K562 (cell line): ENCODE results near the gene SCARF2. TPM values are rescaled to one million over a fixed set of nuclear protein-coding genes. Genes with fewer than 3 reads are reported as not detected.

Experiments
- ARID1B ChIP-seq: fragments of 450-650 bp; IDR thresholded peaks from 2 replicates; pipeline ENCODE4 v1.6.1; 2016; ENCODE audit warnings: antibody characterized with exemption, mild to moderate bottlenecking, inconsistent platforms
- CREB1 ChIP-seq, 2 experiments: sonication (generic) in 1 of 2; formaldehyde crosslinking in 1 of 2; IDR thresholded peaks; 2 replicates each; pipeline versions ENCODE4 v1.6.1 to v1.8.0; 2012 to 2022; ENCODE audit warnings: inconsistent platforms in 1 of 2, mild to moderate bottlenecking in 1 of 2, missing genetic modification reagents in 1 of 2, moderate library complexity in 1 of 2
- CREB3L1 ChIP-seq: fragments of 450-650 bp; IDR thresholded peaks from 2 replicates; pipeline ENCODE4 v1.6.1; 2014; ENCODE audit warnings: low read depth, mild to moderate bottlenecking, moderate library complexity, borderline replicate concordance
- CXXC5 ChIP-seq: fragments of 250-450 bp; sonication (Bioruptor Pico); IDR thresholded peaks from 2 replicates; pipeline ENCODE4 v1.8.0; 2022; ENCODE audit warnings: inconsistent platforms, mild to moderate bottlenecking, moderate library complexity
- EGR1 ChIP-seq: fragments of 450-650 bp; conservative IDR thresholded peaks from 2 replicates; pipeline ENCODE4 v1.6.1; 2017; ENCODE audit warnings: mild to moderate bottlenecking
- EP300 ChIP-seq: IDR thresholded peaks from 2 replicates; pipeline ENCODE4 v1.6.1; 2012; ENCODE audit warnings: low read length, improper control_type of control experiment
- ERF ChIP-seq: fragments of 450-650 bp; formaldehyde crosslinking; IDR thresholded peaks from 2 replicates; pipeline ENCODE4 v1.4.0; 2020; ENCODE audit warnings: mild to moderate bottlenecking, mixed read lengths
- HBP1 ChIP-seq: fragments of 450-650 bp; formaldehyde crosslinking; IDR thresholded peaks from 2 replicates; pipeline ENCODE4 v1.4.0; 2022; ENCODE audit warnings: missing genetic modification characterization
- MCM2 ChIP-seq: fragments of 450-650 bp; IDR thresholded peaks from 2 replicates; pipeline ENCODE4 v1.6.1; 2017; ENCODE audit warnings: low read depth, mild to moderate bottlenecking
- MLLT1 ChIP-seq, 2 experiments: fragments of 450-650 bp; IDR thresholded peaks; 2 replicates each; pipeline ENCODE4 v1.6.1; 2016
- NONO ChIP-seq, 2 experiments: fragments of 200-400 bp in 1 of 2; fragments of 450-650 bp in 1 of 2; formaldehyde crosslinking in 1 of 2; IDR thresholded peaks; 2 replicates each; pipeline ENCODE4 v1.6.1; 2017; ENCODE audit warnings: low read depth in 2 of 2, mild to moderate bottlenecking in 2 of 2, moderate library complexity in 2 of 2, low read length in 1 of 2
- NR2C2 ChIP-seq, 2 experiments: fragments of 200-800 bp in 1 of 2; sonication (Bioruptor generic) in 1 of 2; sonication (generic) in 1 of 2; formaldehyde crosslinking in 1 of 2; IDR thresholded peaks; 2 replicates each; pipeline versions ENCODE4 v1.6.1 to v1.8.0; 2016 to 2022; ENCODE audit warnings: mild to moderate bottlenecking in 1 of 2, missing compliant biosample characterization in 1 of 2, missing genetic modification characterization in 1 of 2, missing genetic modification reagents in 1 of 2
- NR3C1 ChIP-seq: sonication (generic); formaldehyde crosslinking; IDR thresholded peaks from 2 replicates; pipeline ENCODE4 v1.8.1; 2022; ENCODE audit warnings: missing genetic modification reagents
- THRB ChIP-seq: fragments of 450-650 bp; formaldehyde crosslinking; conservative IDR thresholded peaks from 2 replicates; pipeline ENCODE4 v1.4.0; 2022; ENCODE audit warnings: mild to moderate bottlenecking, missing genetic modification characterization
- U2AF1 ChIP-seq: fragments of 200-400 bp; formaldehyde crosslinking; optimal IDR thresholded peaks from 2 replicates; pipeline ENCODE3; 2017; ENCODE audit warnings: mild to moderate bottlenecking, low read depth, low read length, moderate library complexity
- U2AF2 ChIP-seq: fragments of 200-400 bp; formaldehyde crosslinking; optimal IDR thresholded peaks from 2 replicates; pipeline ENCODE3; 2017; ENCODE audit warnings: low read depth, mild to moderate bottlenecking, low read length
- XRCC3 ChIP-seq: fragments of 450-650 bp; IDR thresholded peaks from 2 replicates; pipeline ENCODE4 v1.6.1; 2017; ENCODE audit warnings: mild to moderate bottlenecking, moderate library complexity
- ZNF445 ChIP-seq: fragments of 250-450 bp; sonication (Bioruptor Pico); IDR thresholded peaks from 2 replicates; pipeline ENCODE4 v1.4.0; 2020; ENCODE audit warnings: low read depth, mild to moderate bottlenecking, moderate library complexity
- ZNF586 ChIP-seq: fragments of 450-650 bp; formaldehyde crosslinking; conservative IDR thresholded peaks from 2 replicates; pipeline ENCODE4 v1.4.0; 2020; ENCODE audit warnings: mild to moderate bottlenecking, moderate library complexity
- ZNF785 ChIP-seq: fragments of 250-450 bp; sonication (Bioruptor Pico); IDR thresholded peaks from 2 replicates; pipeline ENCODE4 v1.4.0; 2020; ENCODE audit warnings: mild to moderate bottlenecking
- polyA plus RNA-seq, 8 experiments: library from polyadenylated mRNA; depleted of rRNA in 4 of 8; stranded (reverse) in 5 of 8; unstranded in 3 of 8; fragments of >200 nt; fragmentation: Nextera tagmentation in 2 of 8; fragmentation: Illumina TruSeq in 1 of 8; extraction: Ambion mirVana in 2 of 8; extraction: Trizol in 1 of 8; gene quantifications; 2 replicates each; pipeline versions ENCODE4 v1.2.1 to v1.2.3, GENCODE V29; 2011 to 2014; ENCODE audit warnings: inconsistent platforms in 1 of 8, missing spikeins in 1 of 8
- total RNA-seq, 7 experiments: library from RNA; depleted of rRNA in 6 of 7; stranded (reverse); fragments of >200 nt in 6 of 7; fragmentation: Illumina TruSeq in 2 of 7; extraction: Trizol in 2 of 7; gene quantifications; 2 replicates each; pipeline versions ENCODE4 v1.2.1 to v1.2.3, GENCODE V29; 2011 to 2021; ENCODE audit warnings: low replicate concordance in 1 of 7

The SCARF2 gene
- total and polyA plus RNA-seq, 9 of the 15 experiments (the other 6 are each of a cell fraction or from before 2014, with no cell fraction given): 0.06 to 0.32 (median 0.21) TPM; not detected in 5

- TF ChIP-seq ZNF445 (CRISPR knock-in tag) (no peak), ZNF785 (CRISPR knock-in tag) (no peak), ARID1B (peak; percentile 72), CREB3L1 (no peak), HBP1 (CRISPR knock-in tag) (0 out of 2 replicates have a peak, but pooled peaks have one; percentile 14), EGR1 (no peak), NR3C1 (no peak), EP300 (no peak), CXXC5 (CRISPR knock-in tag) (no peak), XRCC3 (no peak), MLLT1 (IDR thresholded peaks at IDR 0.05) (peak in 1 of 2 experiments; percentile 71; a peak in 1 of 4 replicates), MCM2 (no peak), CREB1 (IDR thresholded peaks at IDR 0.05) (no peak), CREB1 (CRISPR knock-in tag; IDR thresholded peaks at IDR 0.05) (no peak), U2AF2 (no peak), U2AF1 (no peak), THRB (CRISPR knock-in tag) (0 out of 2 replicates have a peak, but pooled peaks have one; percentile 35), ERF (CRISPR knock-in tag) (no peak), NR2C2 (CRISPR knock-in tag; IDR thresholded peaks at IDR 0.05) (no peak), NR2C2 (tag; IDR thresholded peaks at IDR 0.05) (no peak; the same call in 1 of the 2 replicates), NONO (IDR thresholded peaks at IDR 0.05; ENCODE audit: low read depth in 2 of 2, low read length in 1 of 2) (no peak), ZNF586 (CRISPR knock-in tag) (no peak)
These were observed 31.7 kb upstream of the SCARF2 start (continued) for GRCh38 chr22:20469110-20469868.
